A549 (cell line): ENCODE results near the gene COL12A1.

Experiments
- POLR2A ChIP-seq: IDR thresholded peaks from 2 replicates; pipeline ENCODE4 v1.6.1; 2012; ENCODE audit warnings: mild to moderate bottlenecking, low read length
- TF ChIP-seq, protein P1 (sequence below): fragments of 250-450 bp; sonication (Bioruptor Pico); IDR thresholded peaks from 2 replicates; pipeline ENCODE4 v1.5.0; 2021; ENCODE audit warnings: mild to moderate bottlenecking, moderate library complexity, borderline replicate concordance
- TF ChIP-seq, protein P2 (sequence below): IDR thresholded peaks from 2 replicates; pipeline ENCODE4 v1.6.1; 2012
- TF ChIP-seq, protein P3 (sequence below): fragments of >200 bp; sonication (Bioruptor Twin); formaldehyde crosslinking; IDR thresholded peaks from 3 replicates; pipeline ENCODE4 v1.5.1; 2016

DNA sequence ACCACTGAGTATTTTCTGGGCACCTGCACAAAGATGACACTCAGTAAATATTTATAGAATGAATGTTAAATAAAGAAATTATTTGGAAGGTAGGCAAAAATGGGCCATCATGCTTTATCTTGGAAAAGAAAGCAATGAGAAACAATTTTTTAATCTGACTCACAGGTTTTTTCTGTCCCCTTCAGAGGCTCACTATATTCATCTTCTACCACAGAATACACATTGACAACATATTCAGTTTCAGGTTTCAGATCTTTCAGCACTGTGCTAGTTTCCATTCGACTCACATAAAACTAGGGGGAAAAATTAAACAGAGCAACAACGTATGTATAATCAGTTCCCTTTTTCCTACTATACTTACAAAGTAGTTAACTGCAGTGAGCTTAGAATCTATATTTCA lies 58.3 kb downstream of the COL12A1 start:
- TF ChIP-seq POLR2A = no peak
- TF ChIP-seq, protein P1, sequence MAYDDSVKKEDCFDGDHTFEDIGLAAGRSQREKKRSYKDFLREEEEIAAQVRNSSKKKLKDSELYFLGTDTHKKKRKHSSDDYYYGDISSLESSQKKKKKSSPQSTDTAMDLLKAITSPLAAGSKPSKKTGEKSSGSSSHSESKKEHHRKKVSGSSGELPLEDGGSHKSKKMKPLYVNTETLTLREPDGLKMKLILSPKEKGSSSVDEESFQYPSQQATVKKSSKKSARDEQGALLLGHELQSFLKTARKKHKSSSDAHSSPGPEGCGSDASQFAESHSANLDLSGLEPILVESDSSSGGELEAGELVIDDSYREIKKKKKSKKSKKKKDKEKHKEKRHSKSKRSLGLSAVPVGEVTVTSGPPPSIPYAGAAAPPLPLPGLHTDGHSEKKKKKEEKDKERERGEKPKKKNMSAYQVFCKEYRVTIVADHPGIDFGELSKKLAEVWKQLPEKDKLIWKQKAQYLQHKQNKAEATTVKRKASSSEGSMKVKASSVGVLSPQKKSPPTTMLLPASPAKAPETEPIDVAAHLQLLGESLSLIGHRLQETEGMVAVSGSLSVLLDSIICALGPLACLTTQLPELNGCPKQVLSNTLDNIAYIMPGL (CRISPR knock-in tag) = no peak
- TF ChIP-seq, protein P2, sequence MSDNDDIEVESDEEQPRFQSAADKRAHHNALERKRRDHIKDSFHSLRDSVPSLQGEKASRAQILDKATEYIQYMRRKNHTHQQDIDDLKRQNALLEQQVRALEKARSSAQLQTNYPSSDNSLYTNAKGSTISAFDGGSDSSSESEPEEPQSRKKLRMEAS = no peak
- TF ChIP-seq, protein P3, sequence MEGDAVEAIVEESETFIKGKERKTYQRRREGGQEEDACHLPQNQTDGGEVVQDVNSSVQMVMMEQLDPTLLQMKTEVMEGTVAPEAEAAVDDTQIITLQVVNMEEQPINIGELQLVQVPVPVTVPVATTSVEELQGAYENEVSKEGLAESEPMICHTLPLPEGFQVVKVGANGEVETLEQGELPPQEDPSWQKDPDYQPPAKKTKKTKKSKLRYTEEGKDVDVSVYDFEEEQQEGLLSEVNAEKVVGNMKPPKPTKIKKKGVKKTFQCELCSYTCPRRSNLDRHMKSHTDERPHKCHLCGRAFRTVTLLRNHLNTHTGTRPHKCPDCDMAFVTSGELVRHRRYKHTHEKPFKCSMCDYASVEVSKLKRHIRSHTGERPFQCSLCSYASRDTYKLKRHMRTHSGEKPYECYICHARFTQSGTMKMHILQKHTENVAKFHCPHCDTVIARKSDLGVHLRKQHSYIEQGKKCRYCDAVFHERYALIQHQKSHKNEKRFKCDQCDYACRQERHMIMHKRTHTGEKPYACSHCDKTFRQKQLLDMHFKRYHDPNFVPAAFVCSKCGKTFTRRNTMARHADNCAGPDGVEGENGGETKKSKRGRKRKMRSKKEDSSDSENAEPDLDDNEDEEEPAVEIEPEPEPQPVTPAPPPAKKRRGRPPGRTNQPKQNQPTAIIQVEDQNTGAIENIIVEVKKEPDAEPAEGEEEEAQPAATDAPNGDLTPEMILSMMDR = no peak
